Measurements from ENCODE around the gene CLPSL1. TPM values are rescaled to one million over a fixed set of nuclear protein-coding genes. Genes with fewer than 3 reads are reported as not detected.
"Not testable (repeated sequence)": the region's sequence is repeated elsewhere in the genome, so short reads cannot be mapped to it uniquely, and the experiment has no call there.

CLPSL1 gene
- total and polyA plus RNA-seq, 2 donors (not counting 1 experiment from before 2014, with no cell fraction given) = not detected

DNA sequence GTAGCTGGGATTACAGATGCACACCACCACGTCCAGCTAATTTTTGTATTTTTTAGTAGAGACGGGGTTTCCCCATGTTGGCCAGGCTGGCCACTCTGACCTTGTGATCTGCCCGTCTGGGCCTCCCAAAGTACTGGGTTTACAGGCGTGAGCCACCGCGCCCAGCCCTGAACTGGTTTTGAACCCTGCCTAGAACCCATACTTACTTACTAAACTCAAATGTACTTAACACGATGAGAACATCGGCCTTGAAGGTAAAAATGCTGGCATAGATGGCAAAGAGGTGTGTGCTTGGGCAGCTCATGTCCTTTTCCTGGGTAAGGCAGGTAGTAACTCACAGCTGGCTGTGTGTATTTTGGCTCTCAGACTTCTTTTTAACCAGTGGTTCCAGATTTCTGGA lies 47.2 kb upstream of the CLPSL1 start:
- TF ChIP-seq CTCF (conservative IDR thresholded peaks at IDR 0.05 in 1 of 2, IDR thresholded peaks at IDR 0.05 in 1 of 2; ENCODE audit: low read depth in 1 of 2, low read length in 2 of 2) (no peak), EZH2 (IDR thresholded peaks at IDR 0.05; ENCODE audit: low read length, missing control alignments) (no peak)
- H4K20me1 ChIP-seq (ENCODE audit: control insufficient read depth, extremely low read depth, insufficient read depth, low read length) = no peaks in the 10 kb centered on the region
- H3K4me1 ChIP-seq (ENCODE audit: control insufficient read depth, extremely low read depth, insufficient read depth, low read length) = peaks cover 8% of the 10 kb centered on the region
- no peak overlapping the region for H2AFZ ChIP-seq (ENCODE audit: low read length)
- H3K27me3 ChIP-seq (ENCODE audit: control insufficient read depth, insufficient read depth, low read length) = no peaks in the 10 kb centered on the region
- H3K4me2 ChIP-seq (ENCODE audit: extremely low read depth, insufficient read depth, low read length) = no peak overlapping the region
- no peak overlapping the region for H3K27ac ChIP-seq (ENCODE audit: insufficient read depth, low read length)
- no peaks in the 10 kb centered on the region for H3K36me3 ChIP-seq (ENCODE audit: control insufficient read depth, insufficient read depth, low read length)
- H3K9me3 ChIP-seq (ENCODE audit: control insufficient read depth, insufficient read depth, low read depth, low read length) = no peaks in the 10 kb centered on the region
- DNase-seq (ENCODE audit: low read depth in 2 of 2) = no peak
- no peak overlapping the region for H3K9ac ChIP-seq (ENCODE audit: insufficient read depth, low read length)
- no peak overlapping the region for H3K4me3 ChIP-seq (replicated peaks in 1 of 4; ENCODE audit: control extremely low read depth in 1 of 4, insufficient read depth in 1 of 4, low read depth in 3 of 4, low read length in 4 of 4)
- no peaks in the 10 kb centered on the region for H3K79me2 ChIP-seq (ENCODE audit: control insufficient read depth, insufficient read depth, low read length)

DNA sequence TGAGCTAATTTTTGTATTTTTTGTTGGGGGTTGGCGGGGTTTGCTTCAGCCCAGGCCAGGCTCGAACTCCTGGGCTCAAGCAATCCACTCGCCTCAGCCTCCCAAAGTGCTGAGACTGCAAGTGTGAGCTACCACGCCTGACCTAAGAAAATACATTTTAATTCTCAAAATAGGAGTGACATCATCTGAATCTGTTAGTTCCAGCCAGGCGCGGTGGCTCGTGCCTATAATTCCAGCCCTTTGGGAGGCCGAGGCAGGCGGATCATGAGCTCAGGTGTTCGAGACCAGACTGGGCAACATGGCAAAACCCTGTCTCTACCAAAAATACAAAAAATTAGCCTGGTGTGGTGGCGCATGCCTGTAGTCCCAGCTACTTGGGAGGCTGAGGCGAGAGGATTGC lies 46.5 kb upstream of the CLPSL1 start:
- H3K27ac ChIP-seq (ENCODE audit: insufficient read depth, low read length); H3K4me2 ChIP-seq (ENCODE audit: extremely low read depth, insufficient read depth, low read length); H3K9me3 ChIP-seq (ENCODE audit: control insufficient read depth, insufficient read depth, low read depth, low read length); H4K20me1 ChIP-seq (ENCODE audit: control insufficient read depth, extremely low read depth, insufficient read depth, low read length); H3K27me3 ChIP-seq (ENCODE audit: control insufficient read depth, insufficient read depth, low read length); H3K9ac ChIP-seq (ENCODE audit: insufficient read depth, low read length); H3K36me3 ChIP-seq (ENCODE audit: control insufficient read depth, insufficient read depth, low read length); H3K4me3 ChIP-seq (replicated peaks in 1 of 4; ENCODE audit: control extremely low read depth in 1 of 4, insufficient read depth in 1 of 4, low read depth in 3 of 4, low read length in 4 of 4); H2AFZ ChIP-seq (ENCODE audit: low read length); H3K79me2 ChIP-seq (ENCODE audit: control insufficient read depth, insufficient read depth, low read length); H3K4me1 ChIP-seq (ENCODE audit: control insufficient read depth, extremely low read depth, insufficient read depth, low read length); DNase-seq (ENCODE audit: low read depth in 2 of 2): not testable (repeated sequence)

- Histone ChIP-seq H3K36me3 (ENCODE audit: control insufficient read depth, insufficient read depth, low read length) (no peaks in the 10 kb centered on the region), H3K27me3 (ENCODE audit: control insufficient read depth, insufficient read depth, low read length) (no peaks in the 10 kb centered on the region), H3K9me3 (ENCODE audit: control insufficient read depth, insufficient read depth, low read depth, low read length) (no peaks in the 10 kb centered on the region), H3K9ac (ENCODE audit: insufficient read depth, low read length) (no peak overlapping the region), H3K4me3 (replicated peaks in 1 of 4; ENCODE audit: control extremely low read depth in 1 of 4, insufficient read depth in 1 of 4, low read depth in 3 of 4, low read length in 4 of 4) (no peak overlapping the region), H3K4me2 (ENCODE audit: extremely low read depth, insufficient read depth, low read length) (no peak overlapping the region), H3K79me2 (ENCODE audit: control insufficient read depth, insufficient read depth, low read length) (no peaks in the 10 kb centered on the region), H2AFZ (ENCODE audit: low read length) (no peak overlapping the region), H3K4me1 (ENCODE audit: control insufficient read depth, extremely low read depth, insufficient read depth, low read length) (peaks cover 7% of the 10 kb centered on the region), H4K20me1 (ENCODE audit: control insufficient read depth, extremely low read depth, insufficient read depth, low read length) (no peaks in the 10 kb centered on the region), H3K27ac (ENCODE audit: insufficient read depth, low read length) (no peak overlapping the region)
- no peak for TF ChIP-seq CTCF (conservative IDR thresholded peaks at IDR 0.05 in 1 of 2, IDR thresholded peaks at IDR 0.05 in 1 of 2; ENCODE audit: low read depth in 1 of 2, low read length in 2 of 2)
- no peak for TF ChIP-seq EZH2 (IDR thresholded peaks at IDR 0.05; ENCODE audit: low read length, missing control alignments)
- no peak for DNase-seq (ENCODE audit: low read depth in 2 of 2)
Observed at GRCh38 chr6:35735452-35735851, 45.4 kb upstream of the CLPSL1 start.

Data from fibroblast of lung (primary cell).